ENCODE results near the gene TIMD4. TPM values are rescaled to one million over a fixed set of nuclear protein-coding genes. Genes with fewer than 3 reads are reported as not detected.
"Not testable (repeated sequence)": the region's sequence is repeated elsewhere in the genome, so short reads cannot be mapped to it uniquely, and the experiment has no call there.

The TIMD4 gene
- total and polyA plus RNA-seq, 3 experiments from 2014 or later = 0.60 to 3.3 (median 1.5) TPM

- Histone ChIP-seq H3K36me3 (ENCODE audit: insufficient read depth, low read length) (no peaks in the 10 kb centered on the region), H3K27ac (ENCODE audit: low read depth, low read length) (no peak overlapping the region), H3K9me3 (ENCODE audit: low read length) (no peaks in the 10 kb centered on the region), H3K4me3 (ENCODE audit: low read length) (no peak overlapping the region), H3K27me3 (ENCODE audit: insufficient read depth, low read length, poor library complexity, severe bottlenecking) (no peaks in the 10 kb centered on the region), H3K4me1 (ENCODE audit: insufficient read depth, low read length) (no peaks in the 10 kb centered on the region)
- Mint-ChIP-seq H3K27me3 (peaks cover 0 to 9% of the 10 kb centered on the region in 2 donors), H3K4me3 (no peak overlapping the region), H3K4me1 (no peaks in the 10 kb centered on the region), H3K9me3 (no peaks in the 10 kb centered on the region), H3K36me3 (peaks cover 0 to 16% (median 0%) of the 10 kb centered on the region in 3 donors), H3K27ac (no peak overlapping the region)
- no peak for DNase-seq
- ChIA-PET POLR2A (no interaction called here), CTCF (no interaction called here)
These were observed 8.4 kb upstream of the TIMD4 start for GRCh38 chr5:156971415-156971814.

- H3K4me3 Mint-ChIP-seq; H3K27me3 Mint-ChIP-seq; H3K27ac ChIP-seq (ENCODE audit: low read depth, low read length); H3K36me3 Mint-ChIP-seq; CTCF ChIA-PET; DNase-seq; H3K4me1 Mint-ChIP-seq; H3K4me3 ChIP-seq (ENCODE audit: low read length); POLR2A ChIA-PET; H3K36me3 ChIP-seq (ENCODE audit: insufficient read depth, low read length); H3K4me1 ChIP-seq (ENCODE audit: insufficient read depth, low read length); H3K9me3 Mint-ChIP-seq; H3K27ac Mint-ChIP-seq; H3K9me3 ChIP-seq (ENCODE audit: low read length); H3K27me3 ChIP-seq (ENCODE audit: insufficient read depth, low read length, poor library complexity, severe bottlenecking): not testable (repeated sequence)
These were observed 4.4 kb upstream of the TIMD4 start for GRCh38 chr5:156967386-156967785.

GRCh38 chr5:156956321-156956720 lies 6.7 kb downstream of the TIMD4 start:
- H3K4me3 ChIP-seq (ENCODE audit: low read length) = no peak overlapping the region
- no peak overlapping the region for H3K27ac Mint-ChIP-seq
- H3K9me3 Mint-ChIP-seq = no peaks in the 10 kb centered on the region
- H3K27me3 ChIP-seq (ENCODE audit: insufficient read depth, low read length, poor library complexity, severe bottlenecking) = no peaks in the 10 kb centered on the region
- H3K36me3 ChIP-seq (ENCODE audit: insufficient read depth, low read length) = no peaks in the 10 kb centered on the region
- ChIA-PET POLR2A (no interaction called here), CTCF (interaction anchor here (0.7 to 1.6 kb wide), 2 partner anchors 13 to 22 kb away, joined by 3 read pairs; no protein-coding TSS in a partner anchor)
- H3K4me3 Mint-ChIP-seq = no peak overlapping the region
- no peaks in the 10 kb centered on the region for H3K4me1 Mint-ChIP-seq
- no peak for DNase-seq
- no peak overlapping the region for H3K27ac ChIP-seq (ENCODE audit: low read depth, low read length)
- H3K36me3 Mint-ChIP-seq = peaks cover 0 to 8% (median 0%) of the 10 kb centered on the region in 3 donors
- H3K27me3 Mint-ChIP-seq = peaks cover 0 to 5% of the 10 kb centered on the region in 2 donors
- no peaks in the 10 kb centered on the region for H3K9me3 ChIP-seq (ENCODE audit: low read length)
- no peaks in the 10 kb centered on the region for H3K4me1 ChIP-seq (ENCODE audit: insufficient read depth, low read length)

GRCh38 chr5:156951359-156951758 lies 11.7 kb downstream of the TIMD4 start:
- POLR2A ChIA-PET = no interaction called here

GRCh38 chr5:156950716-156951115 lies 12.3 kb downstream of the TIMD4 start:
- H3K27me3 Mint-ChIP-seq = peaks cover 0 to 4% of the 10 kb centered on the region in 2 donors
- H3K9me3 Mint-ChIP-seq = no peaks in the 10 kb centered on the region
- H3K4me1 Mint-ChIP-seq = no peaks in the 10 kb centered on the region
- Histone ChIP-seq H3K4me3 (ENCODE audit: low read length) (no peak overlapping the region), H3K27ac (ENCODE audit: low read depth, low read length) (no peak overlapping the region), H3K4me1 (ENCODE audit: insufficient read depth, low read length) (no peaks in the 10 kb centered on the region), H3K9me3 (ENCODE audit: low read length) (no peaks in the 10 kb centered on the region), H3K36me3 (ENCODE audit: insufficient read depth, low read length) (no peaks in the 10 kb centered on the region), H3K27me3 (ENCODE audit: insufficient read depth, low read length, poor library complexity, severe bottlenecking) (no peaks in the 10 kb centered on the region)
- peaks cover 0 to 15% (median 0%) of the 10 kb centered on the region in 3 donors for H3K36me3 Mint-ChIP-seq
- ChIA-PET POLR2A (no interaction called here), CTCF (no interaction called here)
- no peak overlapping the region for H3K27ac Mint-ChIP-seq
- no peak for DNase-seq
- no peak overlapping the region for H3K4me3 Mint-ChIP-seq

More at GRCh38 chr5:156951359-156951758, 11.7 kb downstream of the TIMD4 start:
- Mint-ChIP-seq H3K27ac (peak overlapping the region in 4 of 8 donors; percentile 32 to 77 (median 54)), H3K27me3 (no peaks in the 10 kb centered on the region), H3K36me3 (peaks cover 0 to 15% (median 0%) of the 10 kb centered on the region in 3 donors), H3K9me3 (no peaks in the 10 kb centered on the region), H3K4me1 (no peaks in the 10 kb centered on the region), H3K4me3 (peak overlapping the region in 1 of 7 donors; percentile 12)
- Histone ChIP-seq H3K27me3 (ENCODE audit: insufficient read depth, low read length, poor library complexity, severe bottlenecking) (no peaks in the 10 kb centered on the region), H3K36me3 (ENCODE audit: insufficient read depth, low read length) (no peaks in the 10 kb centered on the region), H3K27ac (ENCODE audit: low read depth, low read length) (no peak overlapping the region), H3K4me3 (ENCODE audit: low read length) (no peak overlapping the region), H3K9me3 (ENCODE audit: low read length) (no peaks in the 10 kb centered on the region), H3K4me1 (ENCODE audit: insufficient read depth, low read length) (no peaks in the 10 kb centered on the region)
- CTCF ChIA-PET = no interaction called here
- DNase-seq = peak in 1 of 5 donors; percentile 39

GRCh38 chr5:156949424-156949823 lies 13.6 kb downstream of the TIMD4 start:
- H3K36me3 ChIP-seq (ENCODE audit: insufficient read depth, low read length) = no peaks in the 10 kb centered on the region
- no peaks in the 10 kb centered on the region for H3K27me3 ChIP-seq (ENCODE audit: insufficient read depth, low read length, poor library complexity, severe bottlenecking)
- H3K4me3 Mint-ChIP-seq = no peak overlapping the region
- no peak for DNase-seq
- no peaks in the 10 kb centered on the region for H3K9me3 ChIP-seq (ENCODE audit: low read length)
- H3K4me3 ChIP-seq (ENCODE audit: low read length) = no peak overlapping the region
- H3K9me3 Mint-ChIP-seq = no peaks in the 10 kb centered on the region
- peaks cover 0 to 15% (median 3%) of the 10 kb centered on the region in 3 donors for H3K36me3 Mint-ChIP-seq
- peaks cover 0 to 4% of the 10 kb centered on the region in 2 donors for H3K27me3 Mint-ChIP-seq
- ChIA-PET POLR2A (no interaction called here), CTCF (interaction anchor here (1.7 kb wide), 1 partner anchor 58 kb away, joined by 3 read pairs; no protein-coding TSS in a partner anchor)
- H3K27ac ChIP-seq (ENCODE audit: low read depth, low read length) = no peak overlapping the region
- H3K27ac Mint-ChIP-seq = no peak overlapping the region
- H3K4me1 ChIP-seq (ENCODE audit: insufficient read depth, low read length) = no peaks in the 10 kb centered on the region
- no peaks in the 10 kb centered on the region for H3K4me1 Mint-ChIP-seq

- no peak overlapping the region for H3K4me3 ChIP-seq (ENCODE audit: low read length)
- no peaks in the 10 kb centered on the region for H3K27me3 ChIP-seq (ENCODE audit: insufficient read depth, low read length, poor library complexity, severe bottlenecking)
- H3K27me3 Mint-ChIP-seq = peaks cover 0 to 4% of the 10 kb centered on the region in 2 donors
- H3K27ac ChIP-seq (ENCODE audit: low read depth, low read length) = no peak overlapping the region
- ChIA-PET POLR2A (no interaction called here), CTCF (no interaction called here)
- no peaks in the 10 kb centered on the region for H3K4me1 ChIP-seq (ENCODE audit: insufficient read depth, low read length)
- no peak overlapping the region for H3K4me3 Mint-ChIP-seq
- H3K9me3 Mint-ChIP-seq = no peaks in the 10 kb centered on the region
- peaks cover 0 to 5% (median 0%) of the 10 kb centered on the region in 3 donors for H3K4me1 Mint-ChIP-seq
- no peak overlapping the region for H3K27ac Mint-ChIP-seq
- H3K9me3 ChIP-seq (ENCODE audit: low read length) = no peaks in the 10 kb centered on the region
- H3K36me3 Mint-ChIP-seq = peaks cover 0 to 18% (median 3%) of the 10 kb centered on the region in 3 donors
- no peak for DNase-seq
- H3K36me3 ChIP-seq (ENCODE audit: insufficient read depth, low read length) = no peaks in the 10 kb centered on the region
These were observed 15.1 kb downstream of the TIMD4 start for GRCh38 chr5:156947925-156948324.

GRCh38 chr5:156942064-156942463 lies 21.0 kb downstream of the TIMD4 start:
- DNase-seq = no peak
- Mint-ChIP-seq H3K9me3 (no peaks in the 10 kb centered on the region), H3K36me3 (peaks cover 0 to 4% (median 3%) of the 10 kb centered on the region in 3 donors), H3K27me3 (peaks cover 2 to 4% of the 10 kb centered on the region in 2 donors), H3K27ac (peak overlapping the region in 7 of 8 donors; percentile 52 to 88 (median 75)), H3K4me1 (peaks cover 11 to 20% (median 11%) of the 10 kb centered on the region in 3 donors), H3K4me3 (peak overlapping the region in 4 of 7 donors; percentile 39 to 66 (median 47))
- H3K4me3 ChIP-seq (ENCODE audit: low read length) = no peak overlapping the region
- H3K36me3 ChIP-seq (ENCODE audit: insufficient read depth, low read length) = no peaks in the 10 kb centered on the region
- H3K4me1 ChIP-seq (ENCODE audit: insufficient read depth, low read length) = peaks cover 11% of the 10 kb centered on the region
- ChIA-PET CTCF (no interaction called here), POLR2A (no interaction called here)
- H3K9me3 ChIP-seq (ENCODE audit: low read length) = no peaks in the 10 kb centered on the region
- H3K27me3 ChIP-seq (ENCODE audit: insufficient read depth, low read length, poor library complexity, severe bottlenecking) = no peaks in the 10 kb centered on the region
- H3K27ac ChIP-seq (ENCODE audit: low read depth, low read length) = no peak overlapping the region
